ENCODE measurements around the gene C12orf76.

GRCh38 chr12:109999983-110000505 is 48.3 kb downstream of the C12orf76 start:
- TF ChIP-seq, protein P1, sequence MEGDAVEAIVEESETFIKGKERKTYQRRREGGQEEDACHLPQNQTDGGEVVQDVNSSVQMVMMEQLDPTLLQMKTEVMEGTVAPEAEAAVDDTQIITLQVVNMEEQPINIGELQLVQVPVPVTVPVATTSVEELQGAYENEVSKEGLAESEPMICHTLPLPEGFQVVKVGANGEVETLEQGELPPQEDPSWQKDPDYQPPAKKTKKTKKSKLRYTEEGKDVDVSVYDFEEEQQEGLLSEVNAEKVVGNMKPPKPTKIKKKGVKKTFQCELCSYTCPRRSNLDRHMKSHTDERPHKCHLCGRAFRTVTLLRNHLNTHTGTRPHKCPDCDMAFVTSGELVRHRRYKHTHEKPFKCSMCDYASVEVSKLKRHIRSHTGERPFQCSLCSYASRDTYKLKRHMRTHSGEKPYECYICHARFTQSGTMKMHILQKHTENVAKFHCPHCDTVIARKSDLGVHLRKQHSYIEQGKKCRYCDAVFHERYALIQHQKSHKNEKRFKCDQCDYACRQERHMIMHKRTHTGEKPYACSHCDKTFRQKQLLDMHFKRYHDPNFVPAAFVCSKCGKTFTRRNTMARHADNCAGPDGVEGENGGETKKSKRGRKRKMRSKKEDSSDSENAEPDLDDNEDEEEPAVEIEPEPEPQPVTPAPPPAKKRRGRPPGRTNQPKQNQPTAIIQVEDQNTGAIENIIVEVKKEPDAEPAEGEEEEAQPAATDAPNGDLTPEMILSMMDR (IDR thresholded peaks at IDR 0.05) = no peak
- TF ChIP-seq ZSCAN18 (CRISPR knock-in tag; IDR thresholded peaks at IDR 0.05) = no peak
- no peak for TF ChIP-seq NFE2L1 (CRISPR knock-in tag; IDR thresholded peaks at IDR 0.05)
- TF ChIP-seq ZNF138 (CRISPR knock-in tag; conservative IDR thresholded peaks at IDR 0.05) = no peak
- TF ChIP-seq SMAD4 (CRISPR knock-in tag; IDR thresholded peaks at IDR 0.05) = no peak

Measured in WTC11 (cell line).